SK-N-MC (cell line): ENCODE results near the gene GPN3.

Source experiments
- EZH2 ChIP-seq: fragments of 200-600 bp; sonication (generic); IDR thresholded peaks from one replicate; pipeline ENCODE4 v1.6.1; 2017; ENCODE audit warnings: antibody characterized with exemption
- FOXP2 ChIP-seq: optimal IDR thresholded peaks from 2 replicates; pipeline ENCODE3; 2011; ENCODE audit warnings: mild to moderate bottlenecking, moderate library complexity; ENCODE audit not compliant: insufficient read depth; ENCODE audit errors: extremely low read length, control extremely low read depth
- POLR2AphosphoS5 ChIP-seq: IDR thresholded peaks from 2 replicates; pipeline ENCODE4 v1.6.1; 2012; ENCODE audit warnings: mild to moderate bottlenecking, low read depth, low read length, borderline replicate concordance

- no peak for TF ChIP-seq POLR2AphosphoS5
- no peak for TF ChIP-seq EZH2
- no peak for TF ChIP-seq FOXP2
These were observed 7.4 kb upstream of the GPN3 start for GRCh38 chr12:110475426-110475825.
